Right lobe of liver (tissue), 6 donors: ENCODE data around the gene DBX1. TPM values are rescaled to one million over a fixed set of nuclear protein-coding genes. Genes with fewer than 3 reads are reported as not detected.

Experiments used
- ATAC-seq, 4 donors: fragments of 200-7000 bp; cut with Tn5 transposase; one replicate each; pipeline ENCODE4 v1.9.1; 2020; ENCODE audit warnings: mild to moderate bottlenecking in 4 of 4, moderate library complexity in 4 of 4
- DNase-seq, 3 donors: peaks; one replicate each; pipeline ENCODE4 v3.0.0-alpha.2; 2020
- H3K27ac ChIP-seq, 3 donors: fragments of 200-600 bp; one replicate each; pipeline ENCODE4 v1.8.0; 2022
- H3K27me3 ChIP-seq, 2 donors: fragments of 200-600 bp; one replicate each; pipeline ENCODE4 v1.8.0; 2022
- H3K36me3 ChIP-seq, 4 donors: fragments of 200-600 bp; sonication (generic) in 1 of 4; one replicate each; pipeline versions ENCODE4 v1.5.1 to v1.8.0; 2017 to 2022; ENCODE audit warnings: control low read depth in 1 of 4
- H3K4me1 ChIP-seq, 4 donors: fragments of 200-600 bp; sonication (generic) in 1 of 4; one replicate each; pipeline versions ENCODE4 v1.5.1 to v1.8.0; 2017 to 2022; ENCODE audit warnings: control low read depth in 1 of 4
- H3K4me3 ChIP-seq, 3 donors: fragments of 200-600 bp; one replicate each; pipeline ENCODE4 v1.8.0; 2022
- H3K9me3 ChIP-seq, 4 donors: fragments of 200-600 bp; sonication (generic) in 1 of 4; one replicate each; pipeline versions ENCODE4 v1.5.1 to v1.8.0; 2017 to 2022; ENCODE audit warnings: control low read depth in 1 of 4
- POLR2A ChIP-seq: fragments of 450-650 bp; IDR thresholded peaks from one replicate; pipeline ENCODE4 v1.6.1; 2017; ENCODE audit warnings: antibody characterized with exemption, mild to moderate bottlenecking
- WGBS: methylation state at CpG from one replicate; pipeline ENCODE4 v1.1.6; 2018; ENCODE audit warnings: low coverage, low lambda C conversion rate; ENCODE audit not compliant: insufficient coverage; ENCODE audit errors: missing lambda C conversion rate; 5-methylcytosine and 5-hydroxymethylcytosine counted together
- intact Hi-C, 2 donors: fragments of 100-400 bp; cut with DNase I; formaldehyde crosslinking; loops; one replicate each; pipeline versions ENCODE4 v1.11.2 to v1.14.1; 2022
- total RNA-seq, 6 experiments: library from RNA; depleted of rRNA in 2 of 6; stranded (reverse); fragments of >200 nt in 2 of 6; fragmentation: NEBNext Ultra II Directional in 3 of 6; extraction: Animal tissue kit (Norgen Biotek cat#: 25700) in 3 of 6; gene quantifications; one replicate each; pipeline versions ENCODE4 v1.1.0 to v1.2.4, GENCODE V29; 2016 to 2023
- TF ChIP-seq, protein P1 (sequence below), 4 donors: fragments of 200-600 bp in 3 of 4; fragments of 450-650 bp in 1 of 4; IDR thresholded peaks; one replicate each; pipeline versions ENCODE4 v1.5.1 to v1.8.0; 2016 to 2022; ENCODE audit warnings: antibody characterized with exemption in 4 of 4, mild to moderate bottlenecking in 2 of 4
- donor health status: DM: no; HTN: yes; CAD: no.
- donor health status: DM: no; HTN: no; CAD: no.
- donor health status: DM: no; HTN: no; CAD: no.
- donor health status: DM: no; HTN: yes; CAD: no.
- donor health status: DM: no; HTN: yes; CAD: no.

The DBX1 gene
- total RNA-seq, 6 experiments from 2014 or later, result not detected

GRCh38 chr11:20154381-20154780 is 5.9 kb downstream of the DBX1 start:
- Histone ChIP-seq H3K9me3 (no peaks in the 10 kb centered on the region), H3K27me3 (peaks cover 13 to 25% of the 10 kb centered on the region in 2 donors), H3K4me3 (no peak overlapping the region), H3K27ac (no peak overlapping the region), H3K36me3 (no peaks in the 10 kb centered on the region), H3K4me1 (peaks cover 0 to 8% (median 3%) of the 10 kb centered on the region in 4 donors)
- intact Hi-C loops, result no loop called here
- DNase-seq, result no peak
- TF ChIP-seq POLR2A, result no peak
- TF ChIP-seq, protein P1, sequence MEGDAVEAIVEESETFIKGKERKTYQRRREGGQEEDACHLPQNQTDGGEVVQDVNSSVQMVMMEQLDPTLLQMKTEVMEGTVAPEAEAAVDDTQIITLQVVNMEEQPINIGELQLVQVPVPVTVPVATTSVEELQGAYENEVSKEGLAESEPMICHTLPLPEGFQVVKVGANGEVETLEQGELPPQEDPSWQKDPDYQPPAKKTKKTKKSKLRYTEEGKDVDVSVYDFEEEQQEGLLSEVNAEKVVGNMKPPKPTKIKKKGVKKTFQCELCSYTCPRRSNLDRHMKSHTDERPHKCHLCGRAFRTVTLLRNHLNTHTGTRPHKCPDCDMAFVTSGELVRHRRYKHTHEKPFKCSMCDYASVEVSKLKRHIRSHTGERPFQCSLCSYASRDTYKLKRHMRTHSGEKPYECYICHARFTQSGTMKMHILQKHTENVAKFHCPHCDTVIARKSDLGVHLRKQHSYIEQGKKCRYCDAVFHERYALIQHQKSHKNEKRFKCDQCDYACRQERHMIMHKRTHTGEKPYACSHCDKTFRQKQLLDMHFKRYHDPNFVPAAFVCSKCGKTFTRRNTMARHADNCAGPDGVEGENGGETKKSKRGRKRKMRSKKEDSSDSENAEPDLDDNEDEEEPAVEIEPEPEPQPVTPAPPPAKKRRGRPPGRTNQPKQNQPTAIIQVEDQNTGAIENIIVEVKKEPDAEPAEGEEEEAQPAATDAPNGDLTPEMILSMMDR (IDR thresholded peaks at IDR 0.05), result no peak
- ATAC-seq, result no peak
- 78% methylated on average over 1 of the region's 1 CpG for WGBS

DNA sequence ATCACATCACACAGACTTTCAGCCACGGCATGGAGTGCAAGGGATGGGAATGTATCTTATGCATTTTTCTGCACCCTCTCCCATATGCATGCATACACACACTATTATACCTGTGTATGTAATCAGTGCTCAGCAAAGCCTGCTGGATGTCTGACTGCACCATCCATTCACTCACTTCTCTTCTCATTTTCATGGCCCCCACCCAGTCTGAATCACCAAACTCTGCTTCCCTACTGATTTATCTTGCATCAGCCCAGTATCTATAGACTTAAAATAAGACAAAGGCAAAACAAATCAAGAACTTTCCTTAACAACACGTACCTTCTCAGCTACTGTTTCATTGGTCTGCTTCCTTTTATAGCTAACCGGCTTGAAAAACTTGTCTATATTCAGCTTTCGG is 21.6 kb downstream of the DBX1 start:
- 75% methylated on average over 4 of the region's 4 CpGs for WGBS
- intact Hi-C loops, result loop anchor here in 1 of 2 donors (10.0 kb wide), 2 partner anchors 194 to 476 kb away; no protein-coding TSS in a partner anchor
- DNase-seq, result no peak

DNA sequence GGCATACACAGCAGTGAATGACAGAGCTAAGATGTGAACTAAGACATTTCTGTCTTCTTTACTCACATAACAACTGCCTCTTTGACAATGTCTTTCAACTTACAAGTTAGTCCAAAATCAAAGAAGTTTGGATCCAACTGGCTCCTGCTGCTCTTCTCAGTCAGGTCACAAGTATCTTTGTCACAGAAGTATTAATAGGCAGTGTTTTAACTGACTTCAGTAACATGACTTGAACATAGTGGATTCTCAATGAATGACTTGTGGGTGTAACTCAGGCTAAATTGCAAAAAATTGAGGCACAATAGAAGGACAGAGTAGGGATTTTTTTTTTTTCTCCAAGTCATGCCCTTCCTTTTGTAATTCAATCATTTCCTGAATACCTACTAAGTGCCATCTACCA is 22.6 kb downstream of the DBX1 start:
- intact Hi-C loops, result loop anchor here in 1 of 2 donors (10.0 kb wide), 2 partner anchors 193 to 477 kb away; no protein-coding TSS in a partner anchor
- H3K4me3 ChIP-seq, result no peak overlapping the region
- no peaks in the 10 kb centered on the region for H3K9me3 ChIP-seq
- TF ChIP-seq POLR2A, result no peak
- TF ChIP-seq, protein P1 (IDR thresholded peaks at IDR 0.05), result no peak
- H3K27me3 ChIP-seq, result no peaks in the 10 kb centered on the region
- no peaks in the 10 kb centered on the region for H3K4me1 ChIP-seq
- H3K27ac ChIP-seq, result no peak overlapping the region
- DNase-seq, result no peak
- no peaks in the 10 kb centered on the region for H3K36me3 ChIP-seq
- ATAC-seq, result no peak

More for the DNA sequence above, 21.6 kb downstream of the DBX1 start:
- Histone ChIP-seq H3K36me3 (no peaks in the 10 kb centered on the region), H3K27ac (no peak overlapping the region), H3K9me3 (no peaks in the 10 kb centered on the region), H3K4me3 (no peak overlapping the region), H3K4me1 (no peaks in the 10 kb centered on the region), H3K27me3 (no peaks in the 10 kb centered on the region)
- ATAC-seq, result no peak
- no peak for TF ChIP-seq POLR2A
- TF ChIP-seq, protein P1 (IDR thresholded peaks at IDR 0.05), result no peak

DNA sequence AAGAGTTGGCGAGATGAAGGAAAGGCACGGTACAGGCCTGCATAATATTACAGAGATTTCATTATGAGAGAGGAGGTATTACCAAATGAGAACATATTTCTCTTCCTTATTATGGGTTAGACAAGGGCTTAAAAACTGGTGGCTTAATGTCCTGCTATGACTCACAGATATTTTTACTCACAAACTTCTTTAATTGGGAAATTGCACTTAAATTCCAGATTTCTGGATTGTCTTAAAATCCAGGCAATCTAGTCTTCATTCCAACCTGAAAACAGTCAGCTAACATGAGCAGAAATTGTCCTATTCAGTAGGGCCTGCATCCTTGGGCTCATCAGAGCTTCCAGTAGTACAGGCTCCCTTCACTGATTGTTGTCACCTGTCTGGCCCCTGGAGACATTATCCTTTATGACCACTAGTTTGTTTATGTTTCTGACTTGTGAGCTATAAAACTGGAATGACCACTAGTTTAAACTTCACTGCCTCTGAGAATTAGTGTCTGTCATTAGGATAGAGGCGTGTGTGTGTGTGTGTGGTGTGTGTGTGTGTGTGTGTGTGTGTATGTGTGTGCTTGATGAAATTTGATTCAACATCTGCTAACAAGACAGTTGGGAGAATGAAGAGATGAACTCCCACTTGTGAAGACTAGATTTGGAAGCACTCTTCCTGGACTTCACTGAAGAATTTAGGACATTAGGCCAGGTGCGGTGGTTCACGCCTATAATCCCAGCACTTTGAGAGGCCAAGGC is 25.1 kb downstream of the DBX1 start:
- Histone ChIP-seq H3K4me1 (peaks cover 0 to 5% (median 0%) of the 10 kb centered on the region in 4 donors), H3K27ac (no peak overlapping the region), H3K4me3 (no peak overlapping the region), H3K36me3 (no peaks in the 10 kb centered on the region), H3K27me3 (no peaks in the 10 kb centered on the region), H3K9me3 (no peaks in the 10 kb centered on the region)
- DNase-seq (no peak), ATAC-seq (no peak)
- TF ChIP-seq, protein P1 (IDR thresholded peaks at IDR 0.05), result no peak
- no peak for TF ChIP-seq POLR2A
- intact Hi-C loops, result loop anchor here in 1 of 2 donors (10.0 kb wide), 2 partner anchors 190 to 480 kb away; no protein-coding TSS in a partner anchor
- 49% methylated on average over 3 of the region's 5 CpGs for WGBS
